ENCODE measurements around the gene PPM1B. TPM values are rescaled to one million over a fixed set of nuclear protein-coding genes. Genes with fewer than 3 reads are reported as not detected.
A peak's percentile ranks its signal among the peaks of the same experiment; 100 is the strongest.

Gene PPM1B
- total and polyA plus RNA-seq, 9 of the 15 experiments (the other 6 are each of a cell fraction or from before 2014, with no cell fraction given), result 8.9 to 44.0 (median 28.6) TPM

DNA sequence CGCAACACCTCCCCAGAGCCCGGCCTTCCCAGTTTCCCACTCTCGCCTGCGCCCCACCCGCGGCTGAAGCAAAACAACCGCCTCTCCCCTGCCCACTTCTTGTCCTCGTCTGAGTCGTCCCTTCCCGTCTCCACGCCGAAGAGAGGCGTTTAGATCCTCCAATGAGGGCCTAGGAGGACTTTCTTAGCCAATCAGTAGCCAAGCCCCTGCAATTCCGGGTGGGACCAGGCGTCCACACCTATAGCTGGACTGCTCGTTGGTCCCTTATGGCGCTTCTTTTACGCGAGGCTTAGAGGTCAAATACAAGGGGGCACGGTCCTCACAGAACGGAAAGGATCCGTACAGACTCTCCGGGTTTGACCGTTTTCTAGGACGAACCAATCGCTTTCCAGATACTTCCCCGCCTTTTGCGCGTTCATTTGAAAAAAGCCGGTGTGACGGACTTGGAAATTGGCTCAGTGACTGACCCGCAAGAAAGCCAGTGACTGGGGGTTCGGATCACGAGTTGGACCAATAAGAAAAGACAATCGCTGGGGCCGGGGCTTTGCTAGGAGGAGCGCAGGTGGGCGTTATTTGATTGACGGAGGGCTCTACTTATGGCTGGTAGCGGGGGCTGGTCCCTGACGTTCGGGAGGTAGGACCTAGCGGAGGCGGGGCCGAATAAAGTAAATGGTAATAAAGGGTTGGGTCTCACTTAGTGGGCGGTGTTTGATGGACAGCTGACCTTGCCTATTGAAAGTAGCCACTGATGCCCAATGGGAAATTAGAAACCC lies 581 bp upstream of the PPM1B start (continued):
- TF ChIP-seq STAG1 (CRISPR knock-in tag; IDR thresholded peaks at IDR 0.05; ENCODE audit: borderline replicate concordance) (no peak), KLF16 (IDR thresholded peaks at IDR 0.05) (no peak), ZNF79 (CRISPR knock-in tag; IDR thresholded peaks at IDR 0.05; ENCODE audit: low read depth) (no peak), EP300 (IDR thresholded peaks at IDR 0.05; ENCODE audit: low read length) (peak; percentile 19; the same call in 1 of the 2 replicates), SRSF7 (optimal IDR thresholded peaks at IDR 0.05; ENCODE audit: low read depth, low read length) (no peak), CSDE1 (IDR thresholded peaks at IDR 0.05) (no peak)
- TF ChIP-seq, protein P1, sequence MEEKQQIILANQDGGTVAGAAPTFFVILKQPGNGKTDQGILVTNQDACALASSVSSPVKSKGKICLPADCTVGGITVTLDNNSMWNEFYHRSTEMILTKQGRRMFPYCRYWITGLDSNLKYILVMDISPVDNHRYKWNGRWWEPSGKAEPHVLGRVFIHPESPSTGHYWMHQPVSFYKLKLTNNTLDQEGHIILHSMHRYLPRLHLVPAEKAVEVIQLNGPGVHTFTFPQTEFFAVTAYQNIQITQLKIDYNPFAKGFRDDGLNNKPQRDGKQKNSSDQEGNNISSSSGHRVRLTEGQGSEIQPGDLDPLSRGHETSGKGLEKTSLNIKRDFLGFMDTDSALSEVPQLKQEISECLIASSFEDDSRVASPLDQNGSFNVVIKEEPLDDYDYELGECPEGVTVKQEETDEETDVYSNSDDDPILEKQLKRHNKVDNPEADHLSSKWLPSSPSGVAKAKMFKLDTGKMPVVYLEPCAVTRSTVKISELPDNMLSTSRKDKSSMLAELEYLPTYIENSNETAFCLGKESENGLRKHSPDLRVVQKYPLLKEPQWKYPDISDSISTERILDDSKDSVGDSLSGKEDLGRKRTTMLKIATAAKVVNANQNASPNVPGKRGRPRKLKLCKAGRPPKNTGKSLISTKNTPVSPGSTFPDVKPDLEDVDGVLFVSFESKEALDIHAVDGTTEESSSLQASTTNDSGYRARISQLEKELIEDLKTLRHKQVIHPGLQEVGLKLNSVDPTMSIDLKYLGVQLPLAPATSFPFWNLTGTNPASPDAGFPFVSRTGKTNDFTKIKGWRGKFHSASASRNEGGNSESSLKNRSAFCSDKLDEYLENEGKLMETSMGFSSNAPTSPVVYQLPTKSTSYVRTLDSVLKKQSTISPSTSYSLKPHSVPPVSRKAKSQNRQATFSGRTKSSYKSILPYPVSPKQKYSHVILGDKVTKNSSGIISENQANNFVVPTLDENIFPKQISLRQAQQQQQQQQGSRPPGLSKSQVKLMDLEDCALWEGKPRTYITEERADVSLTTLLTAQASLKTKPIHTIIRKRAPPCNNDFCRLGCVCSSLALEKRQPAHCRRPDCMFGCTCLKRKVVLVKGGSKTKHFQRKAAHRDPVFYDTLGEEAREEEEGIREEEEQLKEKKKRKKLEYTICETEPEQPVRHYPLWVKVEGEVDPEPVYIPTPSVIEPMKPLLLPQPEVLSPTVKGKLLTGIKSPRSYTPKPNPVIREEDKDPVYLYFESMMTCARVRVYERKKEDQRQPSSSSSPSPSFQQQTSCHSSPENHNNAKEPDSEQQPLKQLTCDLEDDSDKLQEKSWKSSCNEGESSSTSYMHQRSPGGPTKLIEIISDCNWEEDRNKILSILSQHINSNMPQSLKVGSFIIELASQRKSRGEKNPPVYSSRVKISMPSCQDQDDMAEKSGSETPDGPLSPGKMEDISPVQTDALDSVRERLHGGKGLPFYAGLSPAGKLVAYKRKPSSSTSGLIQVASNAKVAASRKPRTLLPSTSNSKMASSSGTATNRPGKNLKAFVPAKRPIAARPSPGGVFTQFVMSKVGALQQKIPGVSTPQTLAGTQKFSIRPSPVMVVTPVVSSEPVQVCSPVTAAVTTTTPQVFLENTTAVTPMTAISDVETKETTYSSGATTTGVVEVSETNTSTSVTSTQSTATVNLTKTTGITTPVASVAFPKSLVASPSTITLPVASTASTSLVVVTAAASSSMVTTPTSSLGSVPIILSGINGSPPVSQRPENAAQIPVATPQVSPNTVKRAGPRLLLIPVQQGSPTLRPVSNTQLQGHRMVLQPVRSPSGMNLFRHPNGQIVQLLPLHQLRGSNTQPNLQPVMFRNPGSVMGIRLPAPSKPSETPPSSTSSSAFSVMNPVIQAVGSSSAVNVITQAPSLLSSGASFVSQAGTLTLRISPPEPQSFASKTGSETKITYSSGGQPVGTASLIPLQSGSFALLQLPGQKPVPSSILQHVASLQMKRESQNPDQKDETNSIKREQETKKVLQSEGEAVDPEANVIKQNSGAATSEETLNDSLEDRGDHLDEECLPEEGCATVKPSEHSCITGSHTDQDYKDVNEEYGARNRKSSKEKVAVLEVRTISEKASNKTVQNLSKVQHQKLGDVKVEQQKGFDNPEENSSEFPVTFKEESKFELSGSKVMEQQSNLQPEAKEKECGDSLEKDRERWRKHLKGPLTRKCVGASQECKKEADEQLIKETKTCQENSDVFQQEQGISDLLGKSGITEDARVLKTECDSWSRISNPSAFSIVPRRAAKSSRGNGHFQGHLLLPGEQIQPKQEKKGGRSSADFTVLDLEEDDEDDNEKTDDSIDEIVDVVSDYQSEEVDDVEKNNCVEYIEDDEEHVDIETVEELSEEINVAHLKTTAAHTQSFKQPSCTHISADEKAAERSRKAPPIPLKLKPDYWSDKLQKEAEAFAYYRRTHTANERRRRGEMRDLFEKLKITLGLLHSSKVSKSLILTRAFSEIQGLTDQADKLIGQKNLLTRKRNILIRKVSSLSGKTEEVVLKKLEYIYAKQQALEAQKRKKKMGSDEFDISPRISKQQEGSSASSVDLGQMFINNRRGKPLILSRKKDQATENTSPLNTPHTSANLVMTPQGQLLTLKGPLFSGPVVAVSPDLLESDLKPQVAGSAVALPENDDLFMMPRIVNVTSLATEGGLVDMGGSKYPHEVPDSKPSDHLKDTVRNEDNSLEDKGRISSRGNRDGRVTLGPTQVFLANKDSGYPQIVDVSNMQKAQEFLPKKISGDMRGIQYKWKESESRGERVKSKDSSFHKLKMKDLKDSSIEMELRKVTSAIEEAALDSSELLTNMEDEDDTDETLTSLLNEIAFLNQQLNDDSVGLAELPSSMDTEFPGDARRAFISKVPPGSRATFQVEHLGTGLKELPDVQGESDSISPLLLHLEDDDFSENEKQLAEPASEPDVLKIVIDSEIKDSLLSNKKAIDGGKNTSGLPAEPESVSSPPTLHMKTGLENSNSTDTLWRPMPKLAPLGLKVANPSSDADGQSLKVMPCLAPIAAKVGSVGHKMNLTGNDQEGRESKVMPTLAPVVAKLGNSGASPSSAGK (IDR thresholded peaks at IDR 0.05), result peak; percentile 96
- TF ChIP-seq, protein P2, sequence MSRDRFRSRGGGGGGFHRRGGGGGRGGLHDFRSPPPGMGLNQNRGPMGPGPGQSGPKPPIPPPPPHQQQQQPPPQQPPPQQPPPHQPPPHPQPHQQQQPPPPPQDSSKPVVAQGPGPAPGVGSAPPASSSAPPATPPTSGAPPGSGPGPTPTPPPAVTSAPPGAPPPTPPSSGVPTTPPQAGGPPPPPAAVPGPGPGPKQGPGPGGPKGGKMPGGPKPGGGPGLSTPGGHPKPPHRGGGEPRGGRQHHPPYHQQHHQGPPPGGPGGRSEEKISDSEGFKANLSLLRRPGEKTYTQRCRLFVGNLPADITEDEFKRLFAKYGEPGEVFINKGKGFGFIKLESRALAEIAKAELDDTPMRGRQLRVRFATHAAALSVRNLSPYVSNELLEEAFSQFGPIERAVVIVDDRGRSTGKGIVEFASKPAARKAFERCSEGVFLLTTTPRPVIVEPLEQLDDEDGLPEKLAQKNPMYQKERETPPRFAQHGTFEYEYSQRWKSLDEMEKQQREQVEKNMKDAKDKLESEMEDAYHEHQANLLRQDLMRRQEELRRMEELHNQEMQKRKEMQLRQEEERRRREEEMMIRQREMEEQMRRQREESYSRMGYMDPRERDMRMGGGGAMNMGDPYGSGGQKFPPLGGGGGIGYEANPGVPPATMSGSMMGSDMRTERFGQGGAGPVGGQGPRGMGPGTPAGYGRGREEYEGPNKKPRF (IDR thresholded peaks at IDR 0.05; ENCODE audit: low read depth, low read length), result no peak
- TF ChIP-seq, protein P3, sequence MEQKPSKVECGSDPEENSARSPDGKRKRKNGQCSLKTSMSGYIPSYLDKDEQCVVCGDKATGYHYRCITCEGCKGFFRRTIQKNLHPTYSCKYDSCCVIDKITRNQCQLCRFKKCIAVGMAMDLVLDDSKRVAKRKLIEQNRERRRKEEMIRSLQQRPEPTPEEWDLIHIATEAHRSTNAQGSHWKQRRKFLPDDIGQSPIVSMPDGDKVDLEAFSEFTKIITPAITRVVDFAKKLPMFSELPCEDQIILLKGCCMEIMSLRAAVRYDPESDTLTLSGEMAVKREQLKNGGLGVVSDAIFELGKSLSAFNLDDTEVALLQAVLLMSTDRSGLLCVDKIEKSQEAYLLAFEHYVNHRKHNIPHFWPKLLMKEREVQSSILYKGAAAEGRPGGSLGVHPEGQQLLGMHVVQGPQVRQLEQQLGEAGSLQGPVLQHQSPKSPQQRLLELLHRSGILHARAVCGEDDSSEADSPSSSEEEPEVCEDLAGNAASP (IDR thresholded peaks at IDR 0.05), result no peak

Data from K562 (cell line).